ENCODE data around the gene PHF21A. TPM values are rescaled to one million over a fixed set of nuclear protein-coding genes. Genes with fewer than 3 reads are reported as not detected.

PHF21A gene
- total RNA-seq, 1 donor from 2014 or later, result 49.6 TPM

DNA sequence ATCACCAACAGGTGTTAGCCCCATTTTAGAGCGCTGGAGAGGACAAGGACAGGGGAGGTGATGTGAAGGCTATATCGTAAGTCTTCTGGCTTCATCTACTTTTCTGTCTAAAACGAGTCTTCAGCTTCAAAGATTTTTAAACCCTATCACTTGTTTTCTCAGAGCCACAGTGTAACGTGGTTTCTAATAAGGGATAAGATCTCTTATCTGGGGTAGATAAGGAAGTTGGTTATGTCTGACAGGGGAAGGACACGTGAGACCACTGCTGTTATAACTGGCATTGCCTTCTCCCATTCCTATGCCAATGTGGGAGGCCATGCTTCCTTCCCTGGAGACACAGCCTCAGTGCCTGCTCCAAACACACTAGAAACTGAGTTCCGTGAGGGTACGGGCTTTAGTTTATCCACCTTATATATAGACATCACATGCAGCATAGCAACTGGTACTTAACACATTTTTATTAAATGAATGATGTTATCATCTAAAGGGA lies 159.5 kb downstream of the PHF21A start:
- peaks cover 8% of the 10 kb centered on the region for H3F3A ChIP-seq (ENCODE audit: low read depth)
- no peaks in the 10 kb centered on the region for H3K4me1 Mint-ChIP-seq
- TF ChIP-seq EZH2 (IDR thresholded peaks at IDR 0.05) (no peak), EZH2phosphoT487 (IDR thresholded peaks at IDR 0.05) (no peak)
- TF ChIP-seq, protein P1, sequence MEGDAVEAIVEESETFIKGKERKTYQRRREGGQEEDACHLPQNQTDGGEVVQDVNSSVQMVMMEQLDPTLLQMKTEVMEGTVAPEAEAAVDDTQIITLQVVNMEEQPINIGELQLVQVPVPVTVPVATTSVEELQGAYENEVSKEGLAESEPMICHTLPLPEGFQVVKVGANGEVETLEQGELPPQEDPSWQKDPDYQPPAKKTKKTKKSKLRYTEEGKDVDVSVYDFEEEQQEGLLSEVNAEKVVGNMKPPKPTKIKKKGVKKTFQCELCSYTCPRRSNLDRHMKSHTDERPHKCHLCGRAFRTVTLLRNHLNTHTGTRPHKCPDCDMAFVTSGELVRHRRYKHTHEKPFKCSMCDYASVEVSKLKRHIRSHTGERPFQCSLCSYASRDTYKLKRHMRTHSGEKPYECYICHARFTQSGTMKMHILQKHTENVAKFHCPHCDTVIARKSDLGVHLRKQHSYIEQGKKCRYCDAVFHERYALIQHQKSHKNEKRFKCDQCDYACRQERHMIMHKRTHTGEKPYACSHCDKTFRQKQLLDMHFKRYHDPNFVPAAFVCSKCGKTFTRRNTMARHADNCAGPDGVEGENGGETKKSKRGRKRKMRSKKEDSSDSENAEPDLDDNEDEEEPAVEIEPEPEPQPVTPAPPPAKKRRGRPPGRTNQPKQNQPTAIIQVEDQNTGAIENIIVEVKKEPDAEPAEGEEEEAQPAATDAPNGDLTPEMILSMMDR (IDR thresholded peaks at IDR 0.05), result no peak
- H3K27me3 Mint-ChIP-seq (ENCODE audit: insufficient read depth, low read depth), result no peaks in the 10 kb centered on the region
- no peak overlapping the region for H3K4me3 ChIP-seq
- H3K9ac ChIP-seq, result no peak overlapping the region
- H3K4me2 ChIP-seq, result no peak overlapping the region
- no peaks in the 10 kb centered on the region for H4K20me1 ChIP-seq (ENCODE audit: low read depth)
- no peaks in the 10 kb centered on the region for H3K9me3 ChIP-seq (ENCODE audit: low read depth)
- H3K27ac Mint-ChIP-seq, result no peak overlapping the region
- H3K4me1 ChIP-seq, result no peaks in the 10 kb centered on the region
- H3K9me3 Mint-ChIP-seq, result no peaks in the 10 kb centered on the region
- peaks cover 15% of the 10 kb centered on the region for H3K36me3 ChIP-seq
- no peak overlapping the region for H2AFZ ChIP-seq (replicated peaks)
- no peaks in the 10 kb centered on the region for H3K27me3 ChIP-seq
- peaks cover 25% of the 10 kb centered on the region for H3K36me3 Mint-ChIP-seq
- H3K79me2 ChIP-seq (ENCODE audit: low read depth), result no peaks in the 10 kb centered on the region
- DNase-seq (ENCODE audit: low spot score), result no peak
- no peak overlapping the region for H3K4me3 Mint-ChIP-seq
- H3K27ac ChIP-seq, result no peak overlapping the region

GRCh38 chr11:45960387-45961095 lies 160.7 kb downstream of the PHF21A start:
- Histone ChIP-seq H3K4me3 (no peak overlapping the region), H3K79me2 (ENCODE audit: low read depth) (no peaks in the 10 kb centered on the region), H3F3A (ENCODE audit: low read depth) (no peaks in the 10 kb centered on the region), H3K27me3 (no peaks in the 10 kb centered on the region), H3K4me1 (no peaks in the 10 kb centered on the region), H3K9ac (no peak overlapping the region), H4K20me1 (ENCODE audit: low read depth) (no peaks in the 10 kb centered on the region), H3K27ac (no peak overlapping the region), H3K9me3 (ENCODE audit: low read depth) (no peaks in the 10 kb centered on the region), H3K36me3 (peaks cover 15% of the 10 kb centered on the region), H3K4me2 (no peak overlapping the region), H2AFZ (replicated peaks) (no peak overlapping the region)
- TF ChIP-seq, protein P1 (IDR thresholded peaks at IDR 0.05), result no peak
- no peak for TF ChIP-seq EZH2 (IDR thresholded peaks at IDR 0.05)
- no peak for TF ChIP-seq EZH2phosphoT487 (IDR thresholded peaks at IDR 0.05)
- no peak for DNase-seq (ENCODE audit: low spot score)
- Mint-ChIP-seq H3K4me3 (no peak overlapping the region), H3K4me1 (no peaks in the 10 kb centered on the region), H3K36me3 (peaks cover 29% of the 10 kb centered on the region), H3K27me3 (ENCODE audit: insufficient read depth, low read depth) (no peaks in the 10 kb centered on the region), H3K27ac (no peak overlapping the region), H3K9me3 (no peaks in the 10 kb centered on the region)

- Histone ChIP-seq H2AFZ (replicated peaks) (no peak overlapping the region), H3F3A (ENCODE audit: low read depth) (no peaks in the 10 kb centered on the region), H3K36me3 (peaks cover 15% of the 10 kb centered on the region), H3K27ac (no peak overlapping the region), H3K4me3 (no peak overlapping the region), H3K9me3 (ENCODE audit: low read depth) (no peaks in the 10 kb centered on the region), H3K4me1 (no peaks in the 10 kb centered on the region), H3K4me2 (no peak overlapping the region), H3K9ac (no peak overlapping the region), H4K20me1 (ENCODE audit: low read depth) (no peaks in the 10 kb centered on the region), H3K79me2 (ENCODE audit: low read depth) (no peaks in the 10 kb centered on the region), H3K27me3 (no peaks in the 10 kb centered on the region)
- no peak for DNase-seq (ENCODE audit: low spot score)
- no peak overlapping the region for H3K27ac Mint-ChIP-seq
- no peak for TF ChIP-seq EZH2phosphoT487 (IDR thresholded peaks at IDR 0.05)
- TF ChIP-seq, protein P1 (IDR thresholded peaks at IDR 0.05), result no peak
- no peak for TF ChIP-seq EZH2 (IDR thresholded peaks at IDR 0.05)
- no peaks in the 10 kb centered on the region for H3K9me3 Mint-ChIP-seq
- peaks cover 35% of the 10 kb centered on the region for H3K36me3 Mint-ChIP-seq
- no peak overlapping the region for H3K4me3 Mint-ChIP-seq
- no peaks in the 10 kb centered on the region for H3K27me3 Mint-ChIP-seq (ENCODE audit: insufficient read depth, low read depth)
- H3K4me1 Mint-ChIP-seq, result no peaks in the 10 kb centered on the region
Observed at GRCh38 chr11:45959851-45960250, 161.4 kb downstream of the PHF21A start.

Data from neural progenitor cell (in vitro differentiated cells).